ENCODE results near the gene CCDC148. TPM values are rescaled to one million over a fixed set of nuclear protein-coding genes. Genes with fewer than 3 reads are reported as not detected.

Gene CCDC148
- total and polyA plus RNA-seq, 2 donors (not counting 3 experiments of a cell fraction or from before 2014, with no cell fraction given): 0.04 to 0.69 TPM

- Histone ChIP-seq H3K4me2 (ENCODE audit: insufficient read depth, low read length) (no peak overlapping the region), H2AFZ (ENCODE audit: low read depth, low read length) (no peak overlapping the region), H3K4me1 (ENCODE audit: control insufficient read depth, extremely low read depth, insufficient read depth, low read length) (no peaks in the 10 kb centered on the region), H3K27ac (ENCODE audit: insufficient read depth, low read depth, low read length) (no peak overlapping the region), H3K9me1 (replicated peaks; ENCODE audit: control insufficient read depth, extremely low read depth, insufficient read depth, low read length) (no peaks in the 10 kb centered on the region), H3K36me3 (ENCODE audit: control insufficient read depth in 2 of 2, extremely low read depth in 1 of 2, insufficient read depth in 2 of 2, low read length in 2 of 2) (no peaks in the 10 kb centered on the region), H3K4me3 (replicated peaks in 1 of 3; ENCODE audit: insufficient read depth in 1 of 3, low read depth in 1 of 3, low read length in 3 of 3) (no peak overlapping the region), H3K9ac (replicated peaks; ENCODE audit: extremely low read depth, insufficient read depth, low read length) (no peak overlapping the region), H3K27me3 (ENCODE audit: control insufficient read depth in 2 of 2, insufficient read depth in 2 of 2, low read length in 2 of 2) (peaks cover 0 to 3% of the 10 kb centered on the region in 2 experiments), H3K79me2 (ENCODE audit: control insufficient read depth, insufficient read depth, low read length) (no peaks in the 10 kb centered on the region), H4K20me1 (replicated peaks; ENCODE audit: control insufficient read depth, extremely low read depth, insufficient read depth, low read length) (no peaks in the 10 kb centered on the region), H3K9me3 (replicated peaks; ENCODE audit: control insufficient read depth, insufficient read depth, low read length) (no peaks in the 10 kb centered on the region)
- no peak for DNase-seq (ENCODE audit: low read depth, low spot score)
- no TSS peak for BruUV-seq (replicated peaks)
- intact Hi-C loops (cut with micrococcal nuclease): no loop called here
- FAIRE-seq: no peak
- CTCF ChIA-PET: no interaction called here
- TF ChIP-seq CTCF (IDR thresholded peaks at IDR 0.05; ENCODE audit: extremely low read depth in 1 of 2, insufficient read depth in 1 of 2, low read depth in 1 of 2, low read length in 2 of 2) (no peak), GATA2 (IDR thresholded peaks at IDR 0.05; ENCODE audit: insufficient read depth, insufficient read length, low read depth, low read length) (no peak), POLR2A (IDR thresholded peaks at IDR 0.05; ENCODE audit: low read depth, low read length) (no peak), EZH2 (IDR thresholded peaks at IDR 0.05; ENCODE audit: borderline replicate concordance, low read depth, low read length, severe bottlenecking) (no peak), JUN (IDR thresholded peaks at IDR 0.05; ENCODE audit: borderline replicate concordance, insufficient read depth, insufficient read length, low read depth) (no peak), MYC (IDR thresholded peaks at IDR 0.05; ENCODE audit: low read depth, low read length) (no peak), MAX (IDR thresholded peaks at IDR 0.05; ENCODE audit: insufficient read depth, insufficient read length) (no peak)
- POLR2A ChIA-PET: no interaction called here
- dilution Hi-C loops (cut with MboI; ENCODE audit: extremely low pct_ligation_motif_present, low sequenced_read_pairs): no loop called here
These were observed 138.9 kb downstream of the CCDC148 start for GRCh38 chr2:158317642-158318041.

Data from endothelial cell of umbilical vein (primary cell).